Stimulated activated CD4-positive, alpha-beta T cell treated with anti-CD3 and anti-CD28 coated beads, TNF-alpha, amount 100 ng/mL, for 48 hours (primary cell): ENCODE measurements around the gene PSPC1.
"Not testable (repeated sequence)": the region's sequence is repeated elsewhere in the genome, so short reads cannot be mapped to it uniquely, and the experiment has no call there.

Experiments used
- DNase-seq, 3 donors: peaks; one replicate each; pipeline ENCODE4 v3.0.0-alpha.2; 2020; ENCODE audit warnings: low read depth in 3 of 3

The PSPC1 gene, protein sequence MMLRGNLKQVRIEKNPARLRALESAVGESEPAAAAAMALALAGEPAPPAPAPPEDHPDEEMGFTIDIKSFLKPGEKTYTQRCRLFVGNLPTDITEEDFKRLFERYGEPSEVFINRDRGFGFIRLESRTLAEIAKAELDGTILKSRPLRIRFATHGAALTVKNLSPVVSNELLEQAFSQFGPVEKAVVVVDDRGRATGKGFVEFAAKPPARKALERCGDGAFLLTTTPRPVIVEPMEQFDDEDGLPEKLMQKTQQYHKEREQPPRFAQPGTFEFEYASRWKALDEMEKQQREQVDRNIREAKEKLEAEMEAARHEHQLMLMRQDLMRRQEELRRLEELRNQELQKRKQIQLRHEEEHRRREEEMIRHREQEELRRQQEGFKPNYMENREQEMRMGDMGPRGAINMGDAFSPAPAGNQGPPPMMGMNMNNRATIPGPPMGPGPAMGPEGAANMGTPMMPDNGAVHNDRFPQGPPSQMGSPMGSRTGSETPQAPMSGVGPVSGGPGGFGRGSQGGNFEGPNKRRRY

GRCh38 chr13:19782727-19783682 is at the start of gene PSPC1:
Gene PSPC1 (minus strand): TSS chr13:19782945. CDS start chr13:19782757, 188 bp downstream.
- DNase-seq = peak; percentile 90 to 92 (median 90)

- DNase-seq = no peak
These were observed 39.9 kb upstream of the PSPC1 start for GRCh38 chr13:19822673-19823072.

GRCh38 chr13:19818223-19818842 is 35.6 kb upstream of the PSPC1 start:
- peak in 2 of 3 donors; percentile 15 to 16 for DNase-seq

- DNase-seq = no peak
These were observed 34.9 kb upstream of the PSPC1 start for GRCh38 chr13:19817510-19818158.

- DNase-seq = no peak
These were observed 34.4 kb upstream of the PSPC1 start for GRCh38 chr13:19817106-19817505.

GRCh38 chr13:19815842-19816241 is 33.1 kb upstream of the PSPC1 start:
- not testable (repeated sequence) for DNase-seq

- DNase-seq = no peak
These were observed 28.5 kb upstream of the PSPC1 start for GRCh38 chr13:19810996-19811881.

DNA sequence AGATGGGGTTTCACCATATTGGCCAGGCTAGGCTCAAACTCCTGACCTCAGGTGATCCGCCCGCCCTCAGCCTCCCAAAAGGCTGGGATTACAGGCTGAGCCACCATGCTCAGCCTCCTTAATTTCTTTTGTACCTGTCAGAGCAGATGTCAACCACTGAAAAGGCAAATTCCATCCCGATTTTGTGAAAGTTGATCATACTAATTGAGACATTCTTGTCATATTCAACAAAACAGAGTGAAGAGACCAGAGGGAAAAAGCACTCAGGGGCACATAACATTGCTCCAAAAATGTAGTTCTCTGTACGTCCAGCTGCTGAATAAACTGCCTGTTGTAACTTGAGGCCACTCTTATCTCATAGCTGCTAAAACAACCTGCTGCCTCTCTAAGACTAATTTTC is 27.4 kb upstream of the PSPC1 start:
- DNase-seq = no peak

DNA sequence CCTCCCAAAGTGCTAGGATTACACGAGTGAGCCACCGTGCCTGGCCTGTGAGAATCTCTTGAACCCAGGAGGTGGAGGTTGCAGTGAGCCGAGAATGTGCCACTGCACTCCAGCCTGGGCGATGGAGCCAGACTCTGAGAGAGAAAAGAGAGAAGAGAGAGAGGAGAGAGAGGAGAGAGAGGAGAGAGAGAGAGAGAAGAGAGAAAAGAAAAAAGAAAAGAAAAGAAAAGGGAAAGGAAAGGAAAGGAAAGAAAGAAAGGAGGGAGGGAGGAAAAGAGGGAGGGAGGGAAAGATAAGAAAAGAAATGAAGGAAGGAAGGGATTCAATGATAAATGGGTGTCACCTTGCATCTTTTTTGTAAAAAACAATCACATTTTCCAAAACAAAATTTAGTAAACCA is 23.0 kb upstream of the PSPC1 start:
- no peak for DNase-seq

GRCh38 chr13:19795956-19796355 is 13.2 kb upstream of the PSPC1 start:
- no peak for DNase-seq

DNA sequence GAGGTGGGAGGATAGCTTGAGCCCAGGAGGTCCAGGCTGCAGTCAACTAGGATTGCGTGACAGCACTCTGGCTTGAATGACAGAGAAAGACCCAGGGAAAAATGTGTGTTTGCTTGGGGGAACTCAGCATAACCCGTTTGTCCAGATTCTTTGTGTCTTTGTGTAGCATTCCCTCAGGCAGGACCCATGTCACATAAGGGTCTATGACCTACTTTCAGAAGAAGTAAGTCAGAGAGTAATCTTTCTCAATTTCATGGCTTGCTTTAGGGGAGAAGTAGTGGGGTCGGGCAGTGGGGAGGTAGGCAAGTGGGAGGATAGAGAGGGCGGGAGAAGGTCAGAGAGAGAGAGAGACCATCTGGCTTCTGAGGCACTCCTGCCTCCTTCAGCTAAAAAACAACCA is 11.9 kb upstream of the PSPC1 start:
- DNase-seq = no peak

GRCh38 chr13:19791953-19792537 is 9.3 kb upstream of the PSPC1 start:
- DNase-seq = no peak

DNA sequence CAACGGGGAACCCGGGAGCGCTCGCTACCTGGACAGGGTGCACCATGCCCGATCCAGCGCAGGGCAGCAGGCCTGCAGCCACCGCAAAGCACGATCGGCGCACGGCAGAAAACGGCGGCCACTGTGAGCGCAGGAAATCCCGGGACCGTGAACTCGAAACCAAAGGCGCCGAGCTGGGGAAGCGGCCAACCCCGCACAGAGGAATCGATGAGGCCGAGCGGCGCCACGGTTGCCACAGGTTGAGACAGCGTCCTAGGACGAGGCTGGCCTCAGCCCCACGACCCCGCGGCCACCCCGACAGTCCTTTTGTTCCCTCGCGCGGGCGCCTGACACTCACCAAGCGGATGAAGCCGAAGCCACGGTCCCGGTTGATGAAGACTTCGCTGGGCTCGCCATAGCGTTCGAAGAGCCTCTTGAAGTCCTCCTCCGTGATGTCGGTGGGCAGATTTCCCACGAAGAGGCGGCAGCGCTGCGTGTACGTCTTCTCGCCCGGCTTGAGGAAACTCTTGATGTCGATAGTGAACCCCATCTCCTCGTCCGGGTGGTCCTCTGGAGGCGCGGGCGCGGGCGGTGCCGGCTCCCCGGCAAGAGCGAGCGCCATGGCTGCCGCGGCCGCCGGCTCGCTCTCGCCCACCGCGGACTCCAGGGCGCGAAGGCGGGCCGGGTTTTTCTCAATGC is 557 bp downstream of the PSPC1 start:
- DNase-seq = peak; percentile 20 to 29 (median 27)

- DNase-seq = no peak
These were observed 1.2 kb downstream of the PSPC1 start for GRCh38 chr13:19781526-19781925.

DNA sequence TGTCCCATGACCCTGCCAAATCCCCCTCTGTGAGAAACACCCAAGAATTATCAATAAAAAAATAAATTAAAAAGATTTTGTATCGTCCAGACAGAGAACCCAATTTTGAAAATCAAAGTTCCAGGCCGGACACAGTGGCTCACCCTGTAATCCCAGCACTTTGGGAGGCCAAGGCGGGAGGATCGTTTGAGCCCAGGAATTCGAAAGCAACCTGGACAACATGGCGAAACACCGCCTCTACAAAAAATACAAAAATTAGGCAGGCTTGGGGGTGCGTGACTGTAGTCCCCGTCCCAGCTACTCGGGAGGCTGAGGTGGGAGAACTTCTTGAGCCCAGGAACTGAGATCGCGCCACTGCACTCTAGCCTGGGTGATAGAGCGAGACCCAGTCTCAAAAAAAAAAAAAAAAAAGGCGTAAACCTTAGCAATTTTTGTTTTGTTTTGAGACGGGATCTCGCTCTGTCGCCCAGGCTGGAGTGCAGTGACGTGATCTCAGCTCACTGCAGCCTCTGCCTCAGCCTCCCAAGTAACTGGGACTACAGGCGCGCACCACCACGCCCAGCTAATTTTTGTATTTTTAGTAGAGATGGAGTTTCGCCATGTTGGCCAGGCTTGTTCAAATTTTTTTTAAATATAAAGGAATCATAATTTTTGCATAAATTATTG is 1.9 kb downstream of the PSPC1 start:
- DNase-seq = not testable (repeated sequence)

GRCh38 chr13:19772306-19772705 is 10.4 kb downstream of the PSPC1 start:
- DNase-seq = no peak

GRCh38 chr13:19769854-19770253 is 12.9 kb downstream of the PSPC1 start:
- DNase-seq = no peak

DNA sequence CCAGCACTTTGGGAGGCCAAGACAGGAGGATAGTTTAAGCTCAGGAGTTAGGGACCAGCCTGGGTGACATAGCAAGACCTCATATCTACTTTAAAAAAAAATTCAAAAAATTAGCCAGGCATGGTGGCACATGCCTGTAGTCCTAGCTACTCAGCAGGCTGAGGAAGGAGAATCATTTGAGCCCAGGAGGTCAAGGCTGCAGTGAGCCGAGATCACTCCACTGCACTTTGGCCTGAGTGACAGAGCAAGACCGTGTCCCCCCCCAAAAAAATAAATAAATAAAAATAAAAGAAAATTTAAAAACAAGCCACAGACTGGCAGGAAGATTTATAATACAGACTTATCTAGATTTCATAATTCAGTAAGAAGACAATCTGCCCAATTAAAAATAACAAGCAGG is 14.8 kb downstream of the PSPC1 start:
- DNase-seq = no peak

DNA sequence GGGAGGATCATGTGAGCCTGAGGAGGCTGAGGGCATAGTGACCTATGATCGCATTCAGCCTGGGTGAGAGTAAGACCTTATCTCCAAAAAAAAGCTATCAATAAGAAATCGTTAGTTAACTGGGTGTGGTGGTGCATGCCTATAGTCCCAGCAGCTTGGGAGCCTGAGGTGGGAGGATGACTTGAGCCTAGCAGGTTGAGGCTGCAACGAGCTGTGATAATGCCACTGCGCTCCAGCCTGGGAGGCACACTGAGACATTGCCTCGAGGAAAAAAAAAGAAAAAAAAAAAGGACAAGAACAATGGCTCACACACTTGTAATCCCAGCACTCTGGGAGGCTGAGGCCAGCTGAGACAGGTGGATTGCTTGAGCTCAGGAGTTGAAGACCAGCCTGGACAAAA is 16.2 kb downstream of the PSPC1 start:
- DNase-seq = no peak
